NCI-H460 (cell line): Measurements from ENCODE around the gene CLCNKA. TPM values are rescaled to one million over a fixed set of nuclear protein-coding genes. Genes with fewer than 3 reads are reported as not detected.
"Not testable (repeated sequence)": the region's sequence is repeated elsewhere in the genome, so short reads cannot be mapped to it uniquely, and the experiment has no call there.

ENCODE experiments used
- DNase-seq: peaks from one replicate; pipeline ENCODE4 v3.0.0-alpha.2; 2016; ENCODE audit warnings: low read depth; ENCODE audit errors: extremely low read depth
- polyA plus RNA-seq: library from polyadenylated mRNA; depleted of rRNA; stranded (reverse); fragments of >200 nt; gene quantifications from 2 replicates; pipeline ENCODE4 v1.2.3, GENCODE V29; 2014; cell fraction: nucleus; rRNA removed
- total RNA-seq: library from RNA; depleted of rRNA; stranded (reverse); fragments of >200 nt; shearing (Covaris generic); gene quantifications from 2 replicates; pipeline ENCODE4 v1.2.3, GENCODE V29; 2014; rRNA removed

CLCNKA gene
- not detected in 2 replicates for total RNA-seq
- not detected in 2 replicates for polyA plus RNA-seq

DNA sequence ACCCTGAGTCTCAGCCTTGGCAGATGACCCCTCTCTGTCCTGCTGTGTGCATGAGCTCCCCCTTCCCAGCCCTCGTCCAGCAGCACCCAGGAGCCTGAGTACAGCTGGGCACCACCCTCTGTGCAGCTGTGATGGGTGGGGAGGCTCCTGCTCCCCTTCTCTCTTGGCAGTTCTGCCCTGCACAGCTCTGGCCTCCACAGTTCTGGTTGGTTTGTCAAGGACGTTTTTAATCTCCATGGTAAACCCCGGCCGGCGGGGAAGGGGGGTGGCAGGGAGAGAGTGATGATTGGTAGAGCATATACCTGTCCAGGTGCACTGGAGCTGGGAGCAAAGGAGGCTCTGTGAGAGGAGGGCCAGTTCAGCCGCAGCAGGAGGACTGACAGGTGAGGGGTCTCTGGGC, at the start of gene CLCNKA:
CLCNKA (plus strand) TSS at position 356 of the 400 bp plus-strand sequence. CDS start 584 bp downstream, outside the sequence.
- no peak for DNase-seq

- no peak for DNase-seq
These were observed 49.4 kb upstream of the CLCNKA start for GRCh38 chr1:15972409-15972808.

- DNase-seq: no peak
These were observed 48.1 kb upstream of the CLCNKA start for GRCh38 chr1:15973772-15974171.

GRCh38 chr1:15974855-15975254, 47.0 kb upstream of the CLCNKA start:
- DNase-seq: no peak

DNA sequence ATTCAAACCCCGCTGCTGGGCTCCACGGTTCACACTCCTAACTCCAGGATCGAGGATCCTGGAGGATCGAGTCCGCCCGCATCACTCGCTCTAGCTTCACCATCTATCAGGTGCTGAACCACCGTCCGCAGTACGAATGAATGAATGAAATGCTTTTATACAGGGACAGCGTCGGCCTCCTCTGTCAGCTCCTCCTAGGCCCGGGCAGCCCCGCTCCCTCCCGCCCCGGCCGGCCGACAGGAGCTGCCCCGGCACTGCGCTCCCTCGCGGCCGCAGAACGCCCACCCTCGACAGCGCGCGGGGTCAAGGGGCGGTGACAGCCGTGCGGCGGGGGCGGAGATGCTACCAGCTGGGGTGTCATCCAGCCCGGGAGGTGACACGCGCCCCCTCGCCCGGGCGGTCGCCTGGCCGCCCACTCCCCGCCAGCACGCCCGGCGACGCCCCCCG, 46.5 kb upstream of the CLCNKA start:
- DNase-seq: no peak

DNA sequence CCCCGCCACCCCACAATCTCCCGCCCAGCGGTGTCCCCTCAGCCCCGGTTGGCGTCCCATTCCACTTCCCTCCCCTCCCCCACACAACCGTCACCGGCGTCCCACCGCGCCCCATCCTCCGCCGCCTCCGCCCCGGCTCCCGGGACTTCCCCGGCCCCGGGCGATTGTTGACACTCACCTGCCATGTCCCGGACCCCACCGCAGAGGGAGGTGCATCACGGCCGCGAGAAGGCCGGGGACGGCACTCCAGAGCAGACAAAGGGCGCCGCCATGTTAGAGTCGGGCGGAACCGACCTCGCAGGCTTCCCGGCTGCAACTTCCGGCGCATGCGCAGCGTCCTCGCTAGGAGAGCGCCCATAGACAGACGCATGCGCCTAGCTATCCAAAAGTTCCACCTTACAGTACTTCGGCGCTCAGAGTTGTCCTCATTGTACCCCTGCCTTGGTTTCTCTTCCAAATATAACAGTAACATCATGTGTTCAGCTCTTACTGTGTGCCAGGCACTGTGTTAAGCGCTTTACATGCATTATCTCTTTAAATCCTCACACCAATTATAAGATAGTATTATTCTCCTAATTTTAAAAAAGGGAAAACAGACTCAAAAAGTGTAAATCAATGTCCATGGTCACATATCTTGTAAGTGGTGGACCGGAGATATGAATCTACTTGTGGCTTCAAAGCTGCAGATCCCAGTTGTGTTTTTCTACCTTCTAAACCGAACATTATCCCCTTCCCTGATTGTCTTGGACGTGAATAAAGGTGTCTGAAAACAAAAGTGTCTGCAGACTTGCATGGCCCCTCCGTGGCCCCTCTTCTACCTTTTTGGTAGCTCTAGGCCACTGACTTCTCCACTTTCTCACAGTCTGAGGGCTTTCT, 45.8 kb upstream of the CLCNKA start, which contains the start of gene ZBTB17:
ZBTB17 (minus strand) TSS at position 297 of the 876 bp plus-strand sequence. CDS start 27,606 bp downstream, outside the sequence.
- peak; percentile 88 for DNase-seq

- DNase-seq: not testable (repeated sequence)
These were observed 43.9 kb upstream of the CLCNKA start for GRCh38 chr1:15977947-15978346.

- DNase-seq: no peak
These were observed 40.2 kb upstream of the CLCNKA start for GRCh38 chr1:15981679-15982078.

DNA sequence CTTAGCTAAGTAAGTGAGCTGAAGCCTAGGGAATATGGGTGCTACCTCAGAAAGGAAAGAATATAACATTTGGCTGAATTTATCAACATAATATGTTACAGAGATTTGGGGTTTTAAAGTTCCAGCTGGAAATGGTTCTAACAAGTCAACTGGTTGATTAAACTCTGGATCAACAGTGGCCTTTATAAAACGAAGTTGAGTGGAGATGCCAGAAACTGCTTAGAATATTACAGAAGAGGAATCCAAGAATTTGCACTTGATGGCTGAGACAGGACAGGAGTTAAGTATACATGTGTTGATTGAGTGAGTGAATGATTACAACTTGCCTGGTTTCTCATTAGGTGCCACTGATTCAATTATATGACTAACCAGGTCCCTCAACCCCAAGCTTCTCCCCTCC, 38.6 kb upstream of the CLCNKA start:
- no peak for DNase-seq

GRCh38 chr1:15985611-15986297, 36.1 kb upstream of the CLCNKA start:
- DNase-seq: no peak

DNA sequence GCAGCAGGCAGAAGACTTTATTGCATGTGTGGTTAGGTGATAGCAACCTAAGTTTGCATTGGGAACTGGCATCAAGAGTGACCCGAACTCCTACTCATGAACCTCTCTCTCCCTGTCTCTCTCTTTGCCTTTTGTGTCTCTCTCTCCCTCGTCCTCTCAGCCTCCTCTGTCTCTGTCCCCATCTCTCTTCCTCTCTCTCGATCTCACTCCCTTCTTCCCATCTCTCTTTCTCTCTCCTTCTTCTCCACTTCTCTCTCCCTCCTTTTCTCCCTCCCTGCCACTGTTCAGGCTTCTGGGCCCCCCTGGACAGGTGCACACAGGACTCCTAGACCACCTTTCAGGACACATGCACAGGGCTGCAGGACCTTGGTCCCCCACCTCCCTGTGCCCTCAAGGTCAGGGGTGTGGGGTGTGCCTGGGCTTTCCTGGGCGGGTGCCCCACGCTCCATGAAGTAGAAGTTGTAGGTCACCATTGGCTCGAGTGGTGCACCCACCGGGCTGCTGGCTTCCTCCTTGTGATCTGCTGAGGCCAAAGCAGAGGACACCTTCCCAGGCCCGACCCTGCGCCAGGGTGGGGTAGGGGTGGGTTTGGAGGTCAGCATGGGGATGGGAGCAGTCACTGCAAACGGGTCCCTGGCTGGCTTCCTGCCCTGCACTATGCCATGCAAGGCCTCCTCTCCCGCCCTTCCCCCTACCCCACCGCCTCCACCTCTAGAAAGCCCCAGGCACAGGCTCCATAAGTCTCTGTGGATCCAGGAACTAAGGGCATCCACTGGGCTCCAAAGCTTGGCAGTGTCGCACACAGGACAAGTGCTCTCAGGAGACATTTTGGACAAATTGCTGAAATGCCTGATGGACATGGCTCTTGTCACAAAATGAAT, 32.7 kb upstream of the CLCNKA start:
- no peak for DNase-seq

- DNase-seq: no peak
These were observed 32.1 kb upstream of the CLCNKA start for GRCh38 chr1:15989776-15990175.

DNA sequence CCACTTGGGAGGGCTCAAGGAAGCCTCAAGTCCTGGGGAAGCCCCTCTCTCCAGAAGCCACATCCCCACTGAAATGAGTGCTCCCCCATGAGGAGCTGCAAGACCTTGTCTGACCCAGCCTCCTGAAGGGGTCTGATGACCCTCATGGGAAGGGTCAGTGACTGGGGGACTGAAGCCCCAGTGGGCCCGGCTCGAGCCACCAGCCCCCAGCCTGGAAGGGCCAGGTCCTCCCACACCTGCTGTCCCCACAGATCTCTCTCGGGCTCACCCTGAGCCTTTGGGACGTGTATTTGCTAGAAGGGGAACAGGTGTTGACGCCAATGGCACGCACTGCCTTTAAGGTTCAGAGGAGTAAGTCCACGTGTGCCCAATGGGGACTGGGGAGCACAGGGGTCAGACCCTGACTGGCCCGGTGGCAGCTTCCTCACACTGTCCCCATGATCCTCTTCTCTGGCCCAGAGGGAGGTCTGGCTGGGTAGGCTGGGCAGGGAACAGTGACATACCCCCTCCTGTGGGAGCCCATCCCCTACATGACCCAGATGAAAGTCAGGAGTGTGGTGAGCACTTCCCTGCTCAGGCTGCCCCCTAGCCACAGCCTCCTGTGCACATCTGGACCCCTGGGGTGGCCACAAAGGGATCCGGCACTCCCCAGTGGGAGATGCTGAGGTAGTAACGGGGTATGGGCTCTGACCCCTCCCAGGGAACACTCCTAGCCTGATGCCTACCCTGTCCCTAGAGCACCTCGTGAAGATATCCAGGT, 30.2 kb upstream of the CLCNKA start:
- no peak for DNase-seq

DNA sequence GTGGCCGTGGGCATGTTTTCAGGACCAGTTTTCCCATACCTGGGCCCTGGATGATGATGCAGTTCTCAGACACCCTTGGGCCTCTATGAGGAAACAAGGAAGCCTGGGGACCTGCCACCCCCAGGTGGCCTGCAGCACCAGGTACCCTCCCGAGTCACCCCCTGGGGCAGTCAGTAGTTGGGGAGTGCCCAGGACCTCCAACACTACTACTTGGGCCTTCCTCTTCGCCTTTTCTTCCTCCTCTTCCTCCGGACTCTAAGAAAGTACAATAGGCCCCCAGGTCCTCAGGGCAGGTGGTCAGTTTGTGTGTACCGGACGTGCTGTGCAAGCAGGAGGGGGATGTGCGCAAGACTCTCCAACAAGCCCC, 29.7 kb upstream of the CLCNKA start:
- no peak for DNase-seq

DNA sequence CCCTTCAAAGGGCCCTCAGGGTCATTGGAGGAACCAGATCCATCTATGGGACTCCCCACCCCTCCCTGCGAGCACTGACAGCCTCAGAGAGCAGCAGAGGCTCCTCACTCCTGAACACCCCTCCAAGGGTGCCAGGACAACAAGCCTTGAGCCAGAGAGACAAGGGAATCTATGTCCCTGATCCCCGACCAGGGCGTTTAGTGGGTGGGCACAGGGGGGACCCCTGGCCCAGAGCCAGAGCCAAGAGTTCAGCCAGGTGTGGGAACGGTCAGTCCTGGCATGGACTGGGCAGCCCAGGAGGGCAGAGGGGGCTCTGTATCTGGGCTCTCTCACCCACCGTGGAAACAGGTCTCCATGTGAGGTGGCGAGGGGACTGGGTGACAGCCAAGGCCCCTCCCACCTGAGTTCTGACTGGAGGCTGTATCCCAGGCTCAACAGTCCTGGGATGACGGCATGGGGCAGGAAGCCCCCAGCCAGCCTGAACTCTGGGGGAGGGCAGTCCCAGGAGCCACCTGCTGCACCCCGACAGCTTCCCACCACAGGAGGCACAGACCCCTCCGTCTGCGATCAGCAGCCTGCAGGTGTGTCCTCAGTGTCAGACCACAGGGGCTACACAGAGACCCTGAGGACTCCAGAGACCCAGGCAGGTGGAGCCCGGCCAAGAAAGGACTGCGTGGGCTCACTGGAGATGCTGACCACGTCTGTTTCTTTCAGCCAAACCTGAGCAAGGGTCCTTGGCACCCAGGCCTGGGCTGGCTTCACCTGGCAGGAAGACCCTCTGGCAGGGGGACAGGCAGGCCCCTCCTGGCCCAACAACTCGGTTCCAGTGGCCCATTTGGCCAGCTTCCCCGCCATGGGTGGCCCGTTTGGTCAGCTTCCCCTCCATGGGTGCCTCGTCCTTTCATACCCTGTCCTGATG, 29.0 kb upstream of the CLCNKA start:
- DNase-seq: no peak

- no peak for DNase-seq
These were observed 28.2 kb upstream of the CLCNKA start for GRCh38 chr1:15993666-15994065.

GRCh38 chr1:15994081-15994480, 27.8 kb upstream of the CLCNKA start:
- no peak for DNase-seq

- peak; percentile 43 for DNase-seq
These were observed 27.1 kb upstream of the CLCNKA start for GRCh38 chr1:15994590-15995351.
